AG08396 (cell line): ENCODE data around the gene PDE6D.
A peak's percentile ranks its signal among the peaks of the same experiment; 100 is the strongest.

Experiments used
- DNase-seq: peaks from one replicate; pipeline ENCODE4 v3.0.0; 2012; ENCODE audit warnings: low spot score, mixed read lengths

The PDE6D gene

DNA sequence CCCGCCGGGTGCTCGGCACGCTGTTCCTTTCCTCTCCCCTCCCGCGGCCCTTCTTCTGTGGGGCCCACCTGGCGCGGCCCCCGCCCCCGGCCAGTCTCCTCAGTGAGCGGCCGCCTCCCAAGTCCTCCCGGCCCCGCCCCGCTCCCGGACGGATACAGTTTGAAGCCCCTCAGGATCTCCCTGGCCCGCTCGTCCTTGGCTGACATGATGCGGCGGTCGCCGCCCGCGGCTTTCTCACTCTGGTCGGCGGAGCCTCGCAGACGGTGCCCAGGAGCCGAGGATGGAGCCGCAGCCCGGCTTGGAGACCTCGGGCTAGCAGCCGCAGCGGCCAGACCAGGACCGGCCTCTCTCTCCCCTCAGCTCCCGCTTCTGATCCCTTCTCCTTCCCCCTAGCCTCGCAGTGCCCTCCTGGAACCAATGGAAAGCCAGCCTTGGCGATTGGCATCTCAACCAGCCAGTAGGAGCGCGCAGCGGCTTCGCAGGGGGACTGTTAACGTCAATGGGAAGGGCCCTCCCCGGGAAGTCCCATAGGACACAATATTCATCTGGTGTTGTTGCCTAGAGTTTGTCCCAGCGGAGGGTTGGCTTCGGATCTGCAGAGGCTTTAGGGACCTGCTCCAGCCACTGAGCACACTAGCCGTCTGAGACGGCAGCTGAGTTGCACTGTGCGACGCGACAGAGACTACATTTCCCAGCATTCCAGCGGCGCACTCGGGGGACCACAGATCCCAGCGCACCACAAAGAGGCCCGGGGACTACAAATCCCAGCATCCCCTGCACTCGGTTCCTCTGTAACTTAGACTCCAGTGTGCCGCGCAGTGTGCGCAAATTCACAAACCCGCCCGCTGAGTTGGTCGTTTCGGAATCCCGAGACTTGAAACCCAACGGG is at the start of gene PDE6D:
TSS of gene PDE6D (minus strand) at position 374 of the 889 bp plus-strand sequence. CDS start at position 206, 168 bp downstream.
- DNase-seq: peak; percentile 99

DNA sequence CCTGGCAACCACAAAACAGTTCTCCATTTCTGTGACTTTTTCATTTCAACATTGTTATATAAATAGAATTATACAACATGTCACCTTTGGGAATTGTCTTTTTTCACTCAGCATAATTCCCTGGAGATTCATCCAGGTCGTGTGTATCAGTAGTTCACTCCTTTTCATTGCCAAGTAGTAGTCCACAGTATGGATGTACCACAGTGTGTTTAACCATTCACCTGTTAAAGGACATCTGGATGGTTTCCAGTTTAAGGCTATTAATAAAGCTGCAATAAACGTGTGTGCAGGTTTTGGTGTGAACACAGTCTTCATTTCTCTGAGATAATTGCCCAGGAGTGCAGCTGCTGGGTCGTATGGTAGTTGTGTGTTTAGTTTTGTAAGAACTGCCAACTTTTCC is 40.8 kb upstream of the PDE6D start:
- no peak for DNase-seq

DNA sequence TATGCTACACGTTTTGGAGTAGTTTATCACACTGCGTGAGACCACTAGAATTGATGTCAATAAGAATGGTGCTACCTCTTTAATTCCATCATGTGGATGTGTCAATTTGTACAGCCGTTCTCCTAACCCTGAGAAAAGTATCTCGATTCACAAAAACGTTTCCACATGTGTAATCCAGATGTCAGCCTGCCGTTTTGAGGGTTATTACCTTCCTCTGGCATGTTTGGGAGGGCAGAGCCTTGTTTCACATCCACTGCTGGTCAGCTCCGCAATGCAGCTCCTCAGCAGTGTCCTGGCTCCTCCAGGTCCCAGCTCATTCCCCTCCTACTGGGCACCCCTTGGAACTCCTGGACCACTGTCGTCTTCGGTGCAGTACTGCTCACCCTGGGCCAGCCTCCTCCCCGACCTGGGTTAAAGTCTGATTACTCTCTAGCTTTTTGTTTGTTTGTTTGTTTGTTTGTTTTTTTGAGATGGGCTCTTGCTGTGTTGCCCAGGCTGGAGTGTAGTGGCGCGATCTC is 39.8 kb upstream of the PDE6D start:
- DNase-seq: no peak

DNA sequence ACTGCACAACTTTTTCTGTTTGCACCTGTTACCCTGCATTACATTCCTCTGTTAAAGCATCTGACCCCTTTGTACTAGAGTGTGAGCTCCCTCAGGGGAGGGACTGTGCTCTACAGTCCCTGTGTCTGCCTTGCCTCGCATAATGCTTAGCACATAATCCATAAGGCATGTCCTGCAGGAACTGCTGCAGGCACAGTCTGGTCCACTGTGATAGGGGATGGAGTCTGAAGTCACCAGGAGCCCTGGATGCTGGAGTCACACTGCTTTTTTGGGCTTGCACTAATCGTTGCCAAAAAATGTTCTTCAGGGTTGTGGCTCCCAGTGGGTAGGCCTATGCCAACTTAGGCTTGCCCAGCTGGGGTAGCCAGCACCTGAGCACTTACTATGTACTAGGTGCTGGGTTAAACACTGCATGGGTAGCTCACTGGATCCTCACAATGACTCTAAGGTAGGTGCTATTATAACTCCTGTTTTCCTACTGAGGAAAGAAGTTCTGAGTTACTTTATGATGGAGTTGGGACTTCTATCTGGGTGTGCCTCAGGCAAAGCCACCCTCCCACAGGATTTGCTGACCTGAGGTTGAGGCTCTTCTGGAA is 38.5 kb upstream of the PDE6D start:
- DNase-seq: no peak

DNA sequence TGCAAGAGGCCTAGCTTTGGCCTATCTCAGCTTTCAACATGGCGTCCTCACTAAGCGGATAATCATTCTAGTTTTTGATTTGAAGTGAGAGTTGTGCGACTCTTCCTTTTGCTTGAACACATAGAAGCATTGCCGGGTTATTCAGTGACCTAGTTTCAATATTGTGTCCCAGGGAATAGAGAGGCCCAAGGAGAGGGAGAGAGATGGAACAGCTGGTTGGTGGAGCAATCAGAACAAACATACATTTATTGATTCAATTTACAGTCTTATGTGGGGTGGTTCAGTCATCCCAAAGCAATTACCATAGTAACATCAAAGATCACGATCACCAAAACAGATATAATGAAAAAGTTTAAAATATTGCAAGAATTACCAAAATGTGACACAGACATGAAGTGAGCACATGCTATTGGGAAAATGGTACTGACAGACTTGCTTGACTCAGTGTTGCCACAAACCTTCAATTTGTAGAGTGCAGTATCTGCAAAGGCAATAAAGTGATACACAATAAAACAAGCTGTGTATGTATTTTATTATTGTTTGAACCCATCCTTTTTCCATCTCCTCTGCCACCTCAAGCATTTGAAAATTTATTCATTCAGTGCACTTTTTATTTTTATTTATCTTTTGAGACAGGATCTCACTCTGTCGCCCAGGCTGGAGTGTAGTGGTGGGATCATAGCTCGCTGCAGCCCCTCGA is 35.4 kb upstream of the PDE6D start:
- no peak for DNase-seq

DNA sequence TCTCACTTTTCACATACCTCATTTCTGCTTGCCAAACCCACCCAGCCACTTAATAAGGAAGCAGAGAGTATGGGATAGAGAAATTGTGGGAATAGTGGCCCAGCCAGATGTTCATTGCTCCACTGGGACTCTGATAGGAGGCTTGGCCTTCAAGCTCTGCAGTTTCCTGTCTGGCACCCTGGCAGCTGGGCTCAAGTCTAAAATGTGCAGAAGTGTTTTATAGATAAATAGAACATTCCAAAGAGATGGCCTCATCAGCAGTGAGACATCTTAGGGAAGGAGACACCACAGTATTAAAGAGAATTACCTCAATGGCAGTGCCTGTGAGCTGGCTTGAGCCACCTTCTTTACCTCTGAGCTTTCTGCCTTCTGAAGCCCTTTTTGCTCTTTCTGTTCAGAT is 29.8 kb upstream of the PDE6D start:
- peak; percentile 71 for DNase-seq

DNA sequence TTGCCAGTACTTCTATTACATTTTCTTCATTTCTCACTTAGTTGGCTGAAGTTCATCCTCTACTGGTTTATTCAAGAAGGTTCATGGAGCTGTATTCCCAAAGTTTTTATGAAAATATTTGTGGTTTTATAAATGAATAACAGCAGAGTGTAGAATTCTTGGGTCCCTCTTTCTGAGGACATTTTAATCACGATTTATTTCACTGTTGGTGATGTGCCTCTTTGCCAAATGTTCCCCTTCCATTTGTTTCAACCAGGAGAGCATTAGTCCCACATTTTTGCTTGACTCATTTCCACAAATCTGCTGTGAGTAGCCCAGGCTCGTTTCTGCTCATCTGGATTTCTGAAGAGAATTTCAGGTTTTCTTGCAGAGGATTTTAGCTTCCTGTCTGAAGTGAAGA is 25.9 kb upstream of the PDE6D start:
- no peak for DNase-seq

DNA sequence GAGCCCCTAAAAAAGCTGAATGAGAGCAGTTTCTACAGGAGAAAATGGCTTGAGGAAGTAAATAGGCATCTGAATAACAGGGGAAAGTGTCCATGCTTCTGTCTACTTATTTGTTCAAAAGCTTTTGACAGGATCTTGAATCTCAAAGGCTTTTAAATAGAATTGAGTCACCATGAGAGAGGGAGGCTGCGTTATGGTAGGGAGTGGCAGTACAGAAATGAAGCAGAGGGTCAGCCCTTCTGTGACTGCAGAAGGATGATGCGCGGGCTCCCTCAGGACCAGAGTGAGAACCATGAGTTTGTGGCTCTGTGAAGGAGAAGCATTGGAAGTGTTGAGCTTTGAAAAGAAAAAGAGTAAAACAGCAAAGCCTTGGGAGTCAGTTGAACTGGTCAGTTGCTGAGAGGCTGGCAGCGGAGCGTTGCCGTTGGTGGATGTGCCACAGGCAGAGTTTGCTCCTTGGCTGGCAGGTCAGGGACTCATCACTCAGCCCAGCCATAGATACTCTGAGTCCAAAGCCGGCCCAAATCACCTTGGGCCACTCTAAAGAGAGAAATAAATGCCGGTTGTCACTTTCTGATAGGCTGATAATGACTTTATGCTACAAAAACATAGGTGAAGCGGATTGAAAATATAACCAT is 22.5 kb upstream of the PDE6D start:
- no peak for DNase-seq

DNA sequence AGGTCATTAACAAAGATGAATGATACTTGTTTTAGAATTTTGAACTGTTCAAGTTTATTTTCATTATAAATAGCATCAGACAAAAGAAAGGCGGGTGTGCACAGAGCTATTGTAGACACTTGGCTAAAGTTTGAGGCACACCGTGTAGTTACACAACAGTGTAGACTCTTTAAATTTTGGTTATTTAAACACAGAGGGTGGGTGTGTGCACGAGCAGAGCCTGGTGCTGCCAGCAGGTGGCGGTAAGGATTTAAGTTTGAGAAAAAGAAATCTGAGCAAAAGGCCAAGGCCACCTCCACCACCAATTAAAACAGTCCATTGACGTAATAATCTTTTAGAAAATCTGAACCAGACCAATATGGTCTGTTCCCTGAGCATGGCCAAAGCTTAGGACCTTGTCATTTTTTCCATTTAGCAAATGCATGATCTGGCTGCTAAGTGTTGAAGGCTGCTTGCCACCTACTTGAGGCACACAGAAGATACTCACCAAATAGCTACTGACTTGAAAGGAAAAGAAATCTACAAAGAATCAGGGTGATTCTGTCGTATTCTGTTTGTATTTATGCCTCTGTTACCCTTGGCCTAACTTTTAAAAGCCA is 19.5 kb upstream of the PDE6D start:
- DNase-seq: peak; percentile 55

DNA sequence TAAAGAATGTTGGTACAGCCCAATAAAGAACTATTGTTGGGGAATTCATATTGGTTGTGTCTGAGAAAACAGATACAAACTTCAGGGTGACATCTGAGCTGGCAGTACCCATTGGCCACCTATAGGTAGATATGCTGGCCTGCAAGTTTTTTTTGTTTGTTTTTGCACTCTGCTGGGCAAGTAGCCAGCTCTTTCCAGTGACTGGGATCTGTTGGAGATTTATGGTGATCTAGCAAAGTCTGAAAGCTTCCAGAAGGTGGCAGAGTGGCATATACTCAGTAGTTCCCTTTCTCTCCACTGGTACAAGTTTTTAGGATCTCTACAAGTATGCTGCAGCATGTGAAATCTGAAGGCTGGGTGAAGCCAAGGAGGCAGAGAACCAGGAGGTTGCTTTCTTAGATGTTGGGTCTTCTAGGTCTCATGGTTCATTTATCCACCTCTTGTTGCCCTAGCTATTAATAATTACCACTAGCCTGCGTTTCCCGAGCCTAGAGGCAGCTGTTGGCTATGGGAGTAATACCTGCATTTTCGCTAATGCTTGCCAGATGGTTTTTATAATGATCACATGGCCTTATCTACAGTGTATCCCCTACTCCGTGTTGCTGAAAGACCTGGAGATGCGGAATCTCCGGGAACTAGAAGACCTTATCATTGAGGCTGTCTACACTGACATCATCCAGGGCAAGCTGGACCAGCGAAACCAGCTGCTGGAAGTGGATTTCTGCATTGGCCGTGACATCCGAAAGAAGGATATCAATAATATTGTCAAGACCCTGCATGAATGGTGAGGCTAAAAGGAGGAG is 14.6 kb upstream of the PDE6D start:
- peak; percentile 77 for DNase-seq

DNA sequence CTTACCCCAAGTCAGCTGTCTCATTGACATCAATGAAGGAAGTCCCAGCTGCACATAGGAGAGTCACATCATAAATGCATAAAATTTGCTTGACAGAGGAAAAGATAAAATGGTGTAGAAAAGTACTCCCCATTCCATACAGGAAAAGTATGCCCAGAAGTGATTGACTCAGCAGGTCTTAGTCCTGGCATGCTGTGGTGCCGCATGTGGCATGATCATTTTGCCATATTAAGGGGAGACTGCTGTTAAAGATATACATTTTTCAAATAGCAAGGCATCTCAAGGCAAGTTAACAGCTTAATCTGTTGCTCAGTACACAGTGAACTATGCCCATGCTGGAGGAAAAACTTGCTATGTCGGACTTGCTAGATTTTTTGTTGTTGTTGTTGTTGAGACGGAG is 13.3 kb upstream of the PDE6D start:
- no peak for DNase-seq

DNA sequence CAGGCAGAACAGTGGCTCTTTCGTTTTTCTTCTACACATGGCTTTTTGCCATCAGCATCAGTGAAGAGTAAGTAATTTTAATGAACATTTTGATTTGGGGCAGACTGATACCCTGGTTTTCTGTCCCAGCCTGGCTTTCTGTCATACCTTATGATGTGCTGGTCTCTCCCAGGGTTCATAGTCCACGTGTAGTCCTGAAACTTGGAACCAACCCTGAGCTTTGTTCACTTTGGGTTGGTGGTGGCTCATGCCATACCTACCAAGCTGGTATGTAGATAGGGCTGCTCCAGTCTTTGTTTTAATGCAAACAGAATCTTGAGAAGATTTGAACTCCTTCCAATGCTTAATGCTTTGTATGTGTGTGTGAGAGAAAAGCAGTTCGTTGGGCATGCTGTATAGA is 10.0 kb upstream of the PDE6D start:
- no peak for DNase-seq

DNA sequence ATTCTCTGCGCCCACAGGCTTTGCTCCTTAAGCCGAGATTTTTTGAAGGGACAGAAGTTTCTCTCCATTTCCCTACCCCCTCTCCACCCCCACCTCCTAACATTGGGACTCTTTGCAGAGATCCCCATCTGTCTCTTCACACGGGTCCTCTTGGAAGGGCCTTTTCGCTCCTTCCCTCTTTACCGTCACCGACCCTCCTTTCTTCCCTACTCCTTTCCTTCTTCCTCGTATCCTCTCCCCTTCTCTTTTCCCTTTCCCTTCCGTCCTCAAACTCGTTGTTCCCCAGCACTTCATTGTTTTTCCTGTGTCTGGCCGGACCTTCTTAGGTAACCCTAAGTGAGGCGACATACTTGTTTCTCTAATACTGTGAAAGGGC is 5.8 kb upstream of the PDE6D start:
- DNase-seq: no peak

DNA sequence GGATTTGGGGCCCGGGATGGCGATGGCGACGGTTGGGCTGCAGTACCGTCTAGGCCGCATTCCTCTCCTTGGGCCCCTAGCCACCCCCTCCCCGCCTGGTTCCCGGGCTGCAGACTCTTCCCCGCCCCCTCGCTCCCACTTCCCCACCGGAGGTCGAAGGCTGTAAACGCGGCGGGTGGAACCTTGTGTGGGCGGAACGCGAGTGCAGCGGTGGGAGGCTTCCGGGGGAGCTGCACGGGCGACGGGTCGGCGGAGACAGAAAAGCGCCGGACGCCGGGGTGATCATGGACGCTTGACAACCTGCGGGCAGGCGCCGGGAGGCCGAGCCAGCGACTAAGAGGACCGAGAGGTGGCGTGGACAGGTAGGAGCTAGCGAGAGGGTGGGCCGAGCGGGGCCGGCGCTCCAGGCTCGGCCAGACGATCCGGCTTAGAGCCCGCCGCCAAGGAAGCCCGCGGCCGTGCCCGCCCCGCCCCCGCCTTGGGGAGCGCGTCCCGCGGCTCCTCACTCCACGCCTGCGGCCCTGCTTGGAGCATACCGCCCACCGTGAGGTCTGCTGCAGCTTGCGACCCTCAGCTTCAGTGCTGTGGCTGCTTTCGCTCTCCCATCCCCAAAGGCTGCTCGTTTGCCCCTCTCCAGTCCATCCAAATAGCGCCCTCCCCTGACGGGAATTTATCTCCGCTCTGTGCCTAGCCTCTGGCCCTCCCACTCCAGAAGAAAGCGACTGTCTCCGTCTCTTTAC is 5.3 kb upstream of the PDE6D start, which contains the start of gene COPS7B:
TSS of gene COPS7B (plus strand) at position 269 of the 740 bp plus-strand sequence. CDS start 2,126 bp downstream, outside the sequence.
- peak; percentile 88 for DNase-seq

DNA sequence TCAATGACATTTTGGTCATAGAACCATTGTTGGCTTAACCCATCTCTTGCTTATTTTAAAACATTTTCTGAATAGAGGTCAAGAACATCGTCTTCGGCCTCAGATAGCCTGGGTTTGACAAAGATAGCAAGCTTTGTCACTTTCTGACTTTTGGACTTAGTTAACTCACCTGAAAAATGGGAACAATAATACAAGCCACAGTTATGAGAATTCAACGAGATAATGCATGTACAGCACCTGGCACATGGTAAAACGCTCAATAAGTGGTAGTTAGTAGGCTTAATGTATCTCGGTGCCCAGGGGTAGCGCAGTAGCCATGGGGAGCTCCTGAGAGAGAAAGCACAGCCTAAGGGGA is 4.7 kb upstream of the PDE6D start:
- DNase-seq: no peak

DNA sequence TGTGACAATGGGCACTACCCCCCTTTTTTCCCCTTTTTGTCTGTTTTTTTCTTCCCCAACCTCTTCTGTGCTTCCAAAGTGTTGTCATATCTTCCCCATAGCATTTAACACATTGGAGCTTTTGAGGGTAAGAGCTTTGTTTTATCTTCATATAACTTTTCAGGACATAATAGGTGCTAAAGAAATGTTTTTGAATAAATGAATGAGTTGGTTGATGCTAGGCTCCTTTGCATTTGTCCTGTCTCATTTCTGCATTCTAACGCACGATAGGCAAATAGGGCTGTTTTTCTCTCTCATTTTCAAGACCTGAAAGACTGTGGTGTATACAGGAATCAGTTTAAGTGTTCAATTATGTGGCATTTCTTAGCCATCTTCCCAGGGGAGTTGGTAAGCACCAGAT is 4.3 kb upstream of the PDE6D start:
- DNase-seq: no peak

DNA sequence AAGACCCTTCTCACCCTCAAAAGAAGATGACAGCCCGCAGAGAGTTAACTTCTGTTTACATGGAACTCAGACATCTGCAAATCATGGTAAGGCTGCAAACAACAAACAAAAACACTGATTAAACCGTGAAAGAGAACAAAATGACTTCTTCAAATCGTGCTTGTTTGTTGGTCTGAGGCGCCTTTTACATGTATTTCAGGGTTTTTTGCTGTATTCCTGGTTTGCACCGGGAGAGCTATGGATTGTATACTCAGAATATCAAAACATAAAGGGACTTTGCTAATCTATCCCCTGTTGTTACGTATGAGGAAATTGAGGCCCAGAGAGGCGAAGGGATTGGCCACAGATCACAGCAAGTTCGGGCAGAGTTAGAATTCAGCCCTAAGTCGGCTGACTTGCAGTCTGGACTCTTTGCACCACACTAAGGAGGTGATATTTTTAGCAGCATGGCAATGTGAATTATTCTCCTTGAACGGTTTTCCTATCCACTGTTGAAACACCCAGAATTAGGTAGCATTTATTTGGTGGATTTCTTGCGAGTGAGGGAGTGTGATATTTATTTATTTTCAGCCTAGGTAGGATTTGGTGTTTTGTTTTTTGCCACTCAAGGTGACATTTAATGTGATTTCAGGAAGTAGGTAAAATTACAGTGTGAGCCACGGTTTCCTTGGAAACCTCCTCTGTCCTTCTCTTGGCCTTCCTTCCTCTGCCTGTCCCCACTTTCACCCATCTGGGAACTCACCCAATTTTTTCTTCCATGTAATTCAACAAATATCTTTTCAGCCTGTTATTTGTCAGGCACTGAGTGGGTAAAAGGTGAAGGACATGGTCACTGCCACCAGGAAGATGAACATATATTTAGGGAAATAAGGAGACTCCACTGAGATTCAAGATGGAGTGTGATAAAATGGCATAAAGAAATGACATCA is 980 bp upstream of the PDE6D start:
- DNase-seq: peak; percentile 42

DNA sequence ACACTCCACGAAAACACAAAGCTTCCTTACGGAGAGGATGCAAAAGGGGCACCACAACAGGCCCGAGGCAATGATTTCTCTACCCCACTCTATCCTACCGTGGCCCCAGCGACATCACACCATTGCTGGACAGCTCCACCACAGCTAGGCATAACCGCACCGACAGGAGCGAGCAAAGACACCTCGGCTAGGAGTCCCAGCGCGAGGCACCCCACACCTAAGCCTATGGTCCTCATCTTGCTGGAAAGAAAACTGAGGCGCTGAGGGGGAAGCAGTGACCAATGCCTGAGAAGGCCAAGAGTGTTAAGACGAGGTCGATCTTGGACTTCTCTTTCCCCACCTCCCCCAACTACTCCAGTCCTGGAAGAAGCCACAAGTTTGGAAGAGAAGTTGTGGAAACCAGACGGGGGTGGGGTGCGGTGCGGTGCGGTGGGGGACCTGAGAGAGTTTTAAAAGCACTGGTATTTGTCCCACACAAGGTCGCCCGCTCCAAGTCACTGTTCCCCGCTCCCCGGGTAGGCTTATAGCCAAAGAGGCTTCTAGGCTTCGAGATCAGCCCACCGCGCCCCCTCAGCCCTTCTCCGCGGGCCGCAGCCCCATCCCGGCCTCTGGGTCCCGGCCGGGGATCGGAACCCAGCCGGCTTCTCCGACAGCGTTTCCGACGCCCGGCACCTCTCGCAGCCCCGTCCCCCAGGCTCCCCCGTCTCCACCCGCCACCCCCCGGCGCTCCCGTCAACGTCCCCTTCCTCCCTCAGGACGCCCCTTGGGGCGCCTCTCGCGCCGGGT is 766 bp downstream of the PDE6D start:
- peak; percentile 41 for DNase-seq
